Activated CD4-positive, CD25-positive, alpha-beta regulatory T cell treated with anti-CD3 and anti-CD28 coated beads, Interleukin-2, amount 50 U/mL, for 16 hours (primary cell): ENCODE measurements around the gene ZNRF1.

ENCODE experiments used
- DNase-seq: peaks from one replicate; pipeline ENCODE4 v3.0.0-alpha.2; 2020; ENCODE audit warnings: low read depth, low spot score

Gene ZNRF1

DNA sequence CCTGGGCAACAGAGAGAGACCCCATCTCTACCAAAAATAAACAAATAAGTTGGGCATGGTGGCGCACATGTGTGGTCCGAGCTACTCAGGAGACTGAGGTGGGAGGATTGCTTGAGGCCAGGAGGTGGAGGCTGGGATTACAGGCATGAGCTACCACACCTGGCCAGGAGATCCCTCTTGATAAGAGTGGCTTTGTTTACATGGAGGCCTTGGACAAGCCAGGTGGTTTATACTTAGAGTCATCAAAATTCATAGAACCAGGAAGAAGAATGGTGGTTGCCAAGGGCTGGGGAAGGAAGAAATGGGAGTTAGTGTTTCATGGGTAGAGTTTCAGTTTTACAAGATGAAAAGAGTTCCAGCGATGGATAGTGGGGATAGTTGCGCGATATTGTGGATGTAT lies 140.7 kb downstream of the ZNRF1 start:
- DNase-seq = no peak

DNA sequence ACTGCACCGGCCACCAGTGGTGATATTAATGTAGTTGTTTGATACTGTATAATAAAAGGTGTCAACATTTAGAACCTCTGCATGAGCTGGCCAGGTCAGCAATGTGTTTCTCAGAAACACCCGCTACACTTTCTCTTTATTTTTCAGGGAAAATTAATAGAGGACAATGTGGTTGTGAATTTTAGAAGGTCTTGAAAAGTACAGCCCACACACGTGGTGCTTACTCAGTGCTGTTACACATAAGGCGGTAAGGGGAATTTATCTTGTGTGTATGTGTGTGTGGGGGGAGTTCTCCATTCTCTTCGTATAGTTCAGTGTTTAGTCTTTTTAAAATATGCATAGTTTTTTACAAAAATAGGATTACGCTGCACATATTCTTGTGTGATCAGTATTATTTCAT lies 145.1 kb downstream of the ZNRF1 start:
- DNase-seq = no peak

DNA sequence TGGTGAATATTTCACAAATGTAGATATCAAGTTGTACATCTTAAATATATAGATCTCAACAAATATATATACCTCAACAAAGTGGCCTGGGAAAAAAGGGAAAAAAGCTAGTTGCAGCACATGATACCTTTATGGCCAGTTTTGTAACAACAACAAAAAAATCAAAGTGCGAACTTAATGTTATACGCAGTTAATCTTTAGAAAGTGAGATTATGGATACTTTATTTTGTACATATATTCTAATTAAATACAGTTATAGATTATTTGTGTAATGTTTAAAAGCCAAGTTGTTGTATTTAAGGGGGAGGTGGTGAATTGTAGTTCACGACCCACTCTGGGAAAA lies 149.1 kb downstream of the ZNRF1 start:
- no peak for DNase-seq

DNA sequence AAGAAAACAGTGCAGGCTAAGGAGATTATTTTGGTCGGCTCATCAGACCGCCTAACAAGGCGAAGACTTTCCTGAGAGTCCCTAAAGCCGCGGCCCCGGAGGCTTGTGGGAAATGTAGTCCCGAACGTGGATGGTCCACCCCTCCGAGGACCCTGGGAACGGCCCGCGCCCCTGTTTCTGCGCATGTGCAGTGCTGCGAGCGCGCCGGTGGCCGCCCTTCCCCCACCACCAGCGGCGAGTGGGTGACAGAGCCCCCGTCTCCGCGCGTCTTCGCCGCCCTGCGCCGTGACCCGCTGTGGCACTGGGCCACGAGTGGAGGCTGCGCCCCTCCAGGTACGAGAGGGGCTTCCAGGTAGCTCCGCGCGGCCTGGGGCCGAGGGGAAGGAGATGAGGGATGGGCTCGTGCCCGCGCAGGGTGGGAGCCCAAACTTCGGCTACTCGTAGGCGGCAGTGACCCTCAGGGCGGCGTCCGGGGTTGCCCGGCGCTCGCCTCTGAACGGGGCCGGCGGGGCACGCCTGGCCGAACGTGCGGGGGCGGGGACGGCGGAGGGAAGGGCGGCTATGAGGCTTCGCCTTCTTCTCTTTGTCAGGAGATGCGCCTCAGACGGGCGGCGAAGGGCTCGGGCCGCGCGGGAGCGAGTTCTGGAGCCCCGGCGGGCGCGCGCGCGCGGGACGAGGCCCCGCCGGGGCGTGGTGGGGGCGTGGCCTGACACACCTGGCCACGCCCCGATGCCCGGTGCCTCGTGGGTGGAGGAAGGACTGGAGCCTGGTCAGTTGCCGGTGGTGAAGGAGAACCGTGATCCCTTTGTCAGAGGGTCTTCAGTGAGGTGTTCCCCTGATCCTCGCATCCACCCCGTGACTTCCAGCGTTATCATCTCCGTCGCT lies 149.7 kb downstream of the ZNRF1 start, which contains the start of gene ZFP1:
TSS of gene ZFP1 (plus strand) at position 214 of the 885 bp plus-strand sequence. CDS start 4,428 bp downstream, outside the sequence.
- DNase-seq = peak; percentile 88

DNA sequence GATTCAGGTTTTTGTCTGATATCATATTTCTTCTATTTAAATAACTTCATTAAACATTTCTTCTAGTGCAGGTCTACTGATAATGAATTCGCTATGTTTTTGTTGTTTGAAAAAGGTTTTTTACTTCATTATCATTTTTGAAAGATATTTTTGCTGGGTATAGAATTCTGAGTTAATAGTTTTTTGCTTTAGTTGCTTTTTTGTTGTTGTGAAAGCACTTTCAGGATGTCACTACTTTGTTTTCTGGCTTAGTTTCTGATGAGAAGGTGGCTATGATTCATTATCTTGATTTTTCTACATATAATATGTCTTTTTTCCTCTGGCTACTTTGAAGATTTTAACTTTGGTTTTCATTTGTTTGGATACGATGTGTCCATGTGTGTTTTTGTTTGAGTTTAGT lies 153.0 kb downstream of the ZNRF1 start:
- no peak for DNase-seq

DNA sequence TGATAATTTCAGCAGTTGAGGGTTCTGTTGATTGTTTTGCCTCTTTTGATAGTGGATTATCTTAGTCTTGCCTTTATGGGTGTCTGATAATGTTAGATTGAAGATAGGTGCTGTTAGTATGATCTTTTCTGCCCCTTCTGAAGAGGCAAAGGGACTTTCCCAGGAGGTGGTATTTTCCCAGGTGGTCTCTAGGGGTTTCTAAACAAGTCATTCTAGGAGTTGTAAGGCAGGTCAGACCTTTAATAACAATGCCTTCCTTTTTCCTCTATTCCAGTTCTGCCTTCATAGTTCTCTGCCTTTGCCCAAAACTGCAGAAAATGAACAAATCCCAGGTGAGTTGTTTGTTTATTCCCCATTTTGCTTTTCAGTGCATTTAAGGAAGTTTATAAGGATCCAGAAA lies 153.8 kb downstream of the ZNRF1 start:
- no peak for DNase-seq

DNA sequence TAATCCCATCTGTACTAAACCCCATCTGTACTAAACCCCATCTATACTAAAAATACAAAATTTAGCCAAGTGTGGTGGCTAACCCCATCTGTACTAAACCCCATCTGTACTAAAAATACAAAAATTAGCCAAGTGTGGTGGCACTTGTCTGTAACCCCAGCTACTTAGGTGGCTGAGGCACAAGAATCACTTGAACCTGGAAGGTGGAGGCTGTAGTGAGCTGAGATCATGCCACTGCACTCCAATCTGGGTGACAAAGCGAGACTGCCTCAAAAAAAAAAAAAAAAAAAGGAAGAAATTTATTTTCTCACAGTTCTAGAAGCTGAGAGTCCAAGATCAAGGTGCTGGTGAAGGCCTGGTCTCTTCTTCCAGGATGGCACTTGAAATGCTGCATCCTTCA lies 161.6 kb downstream of the ZNRF1 start:
- DNase-seq = no peak
